ENCODE measurements around the gene KCND2.

GRCh38 chr7:120431016-120431415 lies 158.0 kb downstream of the KCND2 start:
- TF ChIP-seq CTCF (IDR thresholded peaks at IDR 0.05 in 4 of 5, conservative IDR thresholded peaks at IDR 0.05 in 1 of 5) (no peak), POLR2A (IDR thresholded peaks at IDR 0.05) (no peak)

Measured in gastrocnemius medialis (tissue), 4 donors.